ENCODE results near the gene SLC18A3. TPM values are rescaled to one million over a fixed set of nuclear protein-coding genes. Genes with fewer than 3 reads are reported as not detected.

The SLC18A3 gene
- total RNA-seq, 1 experiment from 2014 or later = not detected

DNA sequence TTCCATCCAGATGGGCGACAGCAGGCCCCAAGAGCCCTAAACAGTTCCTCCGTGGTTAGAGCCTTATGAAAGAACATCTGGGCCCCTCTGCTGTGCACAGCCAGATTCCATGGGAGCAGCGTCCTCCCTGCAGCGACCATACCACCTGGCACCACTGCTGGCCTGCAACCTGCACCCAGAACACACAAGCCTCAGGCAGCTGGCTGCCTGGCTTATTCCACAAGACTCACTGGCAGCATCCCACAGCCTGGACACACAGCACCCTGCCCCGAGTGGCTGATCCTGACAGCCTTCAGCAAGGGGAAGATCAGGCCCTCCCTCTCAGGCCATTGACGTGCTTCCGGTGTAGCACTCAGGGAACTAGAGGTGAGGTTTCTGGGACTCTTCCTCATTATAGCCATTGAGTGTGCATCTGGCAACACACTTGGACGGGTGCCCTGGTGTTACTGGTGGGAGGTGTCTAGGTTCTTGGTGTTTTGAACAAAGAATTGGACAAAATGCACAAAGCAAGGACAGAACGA lies 37.5 kb upstream of the SLC18A3 start:
- CTCF ChIA-PET = no interaction called here
- BruUV-seq (replicated peaks) = no TSS peak
- TF ChIP-seq, protein P1, sequence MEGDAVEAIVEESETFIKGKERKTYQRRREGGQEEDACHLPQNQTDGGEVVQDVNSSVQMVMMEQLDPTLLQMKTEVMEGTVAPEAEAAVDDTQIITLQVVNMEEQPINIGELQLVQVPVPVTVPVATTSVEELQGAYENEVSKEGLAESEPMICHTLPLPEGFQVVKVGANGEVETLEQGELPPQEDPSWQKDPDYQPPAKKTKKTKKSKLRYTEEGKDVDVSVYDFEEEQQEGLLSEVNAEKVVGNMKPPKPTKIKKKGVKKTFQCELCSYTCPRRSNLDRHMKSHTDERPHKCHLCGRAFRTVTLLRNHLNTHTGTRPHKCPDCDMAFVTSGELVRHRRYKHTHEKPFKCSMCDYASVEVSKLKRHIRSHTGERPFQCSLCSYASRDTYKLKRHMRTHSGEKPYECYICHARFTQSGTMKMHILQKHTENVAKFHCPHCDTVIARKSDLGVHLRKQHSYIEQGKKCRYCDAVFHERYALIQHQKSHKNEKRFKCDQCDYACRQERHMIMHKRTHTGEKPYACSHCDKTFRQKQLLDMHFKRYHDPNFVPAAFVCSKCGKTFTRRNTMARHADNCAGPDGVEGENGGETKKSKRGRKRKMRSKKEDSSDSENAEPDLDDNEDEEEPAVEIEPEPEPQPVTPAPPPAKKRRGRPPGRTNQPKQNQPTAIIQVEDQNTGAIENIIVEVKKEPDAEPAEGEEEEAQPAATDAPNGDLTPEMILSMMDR (IDR thresholded peaks at IDR 0.05; ENCODE audit: unreplicated experiment) = no peak
- no peak for DNase-seq
- intact Hi-C loops (cut with micrococcal nuclease; ENCODE audit: unreplicated experiment) = no loop called here
- Mint-ChIP-seq H3K27ac (ENCODE audit: unreplicated experiment) (no peak overlapping the region), H3K4me3 (ENCODE audit: low read depth, unreplicated experiment) (no peak overlapping the region), H3K4me1 (ENCODE audit: low read depth, unreplicated experiment) (peaks cover 11% of the 10 kb centered on the region), H3K27me3 (ENCODE audit: unreplicated experiment) (no peaks in the 10 kb centered on the region), H3K36me3 (ENCODE audit: insufficient read depth, unreplicated experiment) (no peaks in the 10 kb centered on the region), H3K9me3 (ENCODE audit: low read depth, unreplicated experiment) (no peaks in the 10 kb centered on the region)

DNA sequence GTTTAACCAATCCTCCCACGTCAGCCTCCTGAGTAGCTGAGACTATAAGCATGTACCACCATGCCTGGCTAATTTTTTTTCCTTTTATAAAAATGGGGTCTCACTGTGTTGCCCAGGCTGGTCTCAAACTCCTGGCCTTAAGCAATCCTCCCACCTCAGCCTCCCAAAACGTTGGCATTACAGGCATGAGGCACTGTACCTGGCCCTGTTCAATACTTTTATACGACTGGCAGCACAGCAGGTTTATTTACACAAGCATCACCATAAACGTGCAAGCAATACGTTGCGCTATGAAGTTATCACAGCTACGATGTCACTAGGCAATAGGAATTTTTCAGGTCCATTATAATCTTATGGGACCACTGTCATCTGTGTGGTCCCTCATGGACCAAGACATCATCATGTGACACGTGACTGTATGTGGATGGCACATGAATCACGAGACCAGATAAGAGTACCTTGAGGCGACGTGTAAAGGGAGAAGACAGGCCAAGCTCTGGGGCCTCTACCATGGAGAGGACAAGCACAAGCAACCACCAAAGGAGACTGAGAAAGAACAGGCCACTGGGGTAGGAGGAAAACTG lies 34.5 kb upstream of the SLC18A3 start:
- TF ChIP-seq, protein P1 (IDR thresholded peaks at IDR 0.05; ENCODE audit: unreplicated experiment) = no peak
- intact Hi-C loops (cut with micrococcal nuclease; ENCODE audit: unreplicated experiment) = no loop called here
- no peak for DNase-seq
- H3K4me3 Mint-ChIP-seq (ENCODE audit: low read depth, unreplicated experiment) = no peak overlapping the region
- BruUV-seq (replicated peaks) = no TSS peak
- no peak overlapping the region for H3K27ac Mint-ChIP-seq (ENCODE audit: unreplicated experiment)
- H3K27me3 Mint-ChIP-seq (ENCODE audit: unreplicated experiment) = no peaks in the 10 kb centered on the region
- no peaks in the 10 kb centered on the region for H3K4me1 Mint-ChIP-seq (ENCODE audit: low read depth, unreplicated experiment)
- no peaks in the 10 kb centered on the region for H3K9me3 Mint-ChIP-seq (ENCODE audit: low read depth, unreplicated experiment)
- CTCF ChIA-PET = no interaction called here
- no peaks in the 10 kb centered on the region for H3K36me3 Mint-ChIP-seq (ENCODE audit: insufficient read depth, unreplicated experiment)

DNA sequence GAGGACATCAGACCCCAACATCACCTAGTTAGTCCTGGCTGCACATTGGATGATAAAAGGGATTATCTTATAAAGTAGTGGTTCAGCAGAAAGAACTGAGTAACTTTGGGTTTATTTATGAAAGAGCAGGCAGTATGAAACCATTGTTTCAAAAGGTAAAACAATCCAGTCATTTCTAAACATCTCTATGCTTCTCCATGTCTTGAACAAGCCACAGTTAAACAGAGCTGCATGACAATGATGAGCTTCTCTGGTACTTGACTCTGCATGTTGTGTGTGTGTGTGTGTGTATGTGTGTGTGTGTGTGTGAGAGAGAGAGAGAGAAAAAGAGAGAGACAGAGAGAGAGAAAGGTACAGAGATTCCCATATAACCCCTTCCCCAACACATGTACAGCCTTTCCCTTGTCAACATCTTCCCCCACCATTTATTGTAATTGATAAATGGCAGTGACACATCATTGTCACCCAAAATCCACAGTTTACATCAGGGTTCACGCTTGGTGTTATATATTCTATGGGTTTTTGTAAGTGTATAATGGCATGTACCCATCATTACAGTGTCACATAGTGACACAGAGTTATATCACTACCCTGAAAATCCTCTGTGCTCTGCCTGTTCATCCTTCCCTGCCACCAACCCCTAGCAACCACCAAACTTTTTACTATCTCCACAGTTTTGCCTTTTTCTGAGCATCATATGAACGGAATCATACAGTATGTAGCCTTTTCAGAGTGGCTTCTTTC lies 32.8 kb upstream of the SLC18A3 start:
- H3K27ac Mint-ChIP-seq (ENCODE audit: unreplicated experiment) = no peak overlapping the region
- H3K4me3 Mint-ChIP-seq (ENCODE audit: low read depth, unreplicated experiment) = no peak overlapping the region
- intact Hi-C loops (cut with micrococcal nuclease; ENCODE audit: unreplicated experiment) = no loop called here
- no peak for DNase-seq
- TF ChIP-seq, protein P1 (IDR thresholded peaks at IDR 0.05; ENCODE audit: unreplicated experiment) = no peak
- no peaks in the 10 kb centered on the region for H3K4me1 Mint-ChIP-seq (ENCODE audit: low read depth, unreplicated experiment)
- no peaks in the 10 kb centered on the region for H3K9me3 Mint-ChIP-seq (ENCODE audit: low read depth, unreplicated experiment)
- no TSS peak for BruUV-seq (replicated peaks)
- H3K36me3 Mint-ChIP-seq (ENCODE audit: insufficient read depth, unreplicated experiment) = no peaks in the 10 kb centered on the region
- CTCF ChIA-PET = no interaction called here
- H3K27me3 Mint-ChIP-seq (ENCODE audit: unreplicated experiment) = no peaks in the 10 kb centered on the region

DNA sequence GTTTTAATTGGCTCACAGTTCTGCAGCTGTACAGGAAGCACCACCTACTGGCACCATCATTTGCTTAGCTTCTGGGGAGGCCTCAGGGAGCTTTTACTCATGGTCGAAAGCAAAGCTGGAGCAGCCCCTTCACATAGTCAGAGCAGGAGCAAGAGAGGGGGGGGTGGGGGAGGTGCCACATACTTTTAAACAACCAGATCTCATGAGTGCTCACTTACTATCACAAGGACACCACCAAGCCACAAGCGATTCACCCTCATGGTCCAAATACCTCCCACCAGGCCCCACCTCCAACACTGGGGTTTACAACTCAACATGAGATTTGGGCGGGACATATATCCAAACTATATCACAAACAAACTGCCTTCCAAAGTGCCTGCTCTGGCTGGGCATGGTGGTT lies 31.7 kb upstream of the SLC18A3 start:
- TF ChIP-seq, protein P1 (IDR thresholded peaks at IDR 0.05; ENCODE audit: unreplicated experiment) = no peak
- H3K27ac Mint-ChIP-seq (ENCODE audit: unreplicated experiment) = no peak overlapping the region
- CTCF ChIA-PET = no interaction called here
- no peaks in the 10 kb centered on the region for H3K36me3 Mint-ChIP-seq (ENCODE audit: insufficient read depth, unreplicated experiment)
- no peak overlapping the region for H3K4me3 Mint-ChIP-seq (ENCODE audit: low read depth, unreplicated experiment)
- DNase-seq = no peak
- no TSS peak for BruUV-seq (replicated peaks)
- peaks cover 10% of the 10 kb centered on the region for H3K27me3 Mint-ChIP-seq (ENCODE audit: unreplicated experiment)
- H3K4me1 Mint-ChIP-seq (ENCODE audit: low read depth, unreplicated experiment) = no peaks in the 10 kb centered on the region
- H3K9me3 Mint-ChIP-seq (ENCODE audit: low read depth, unreplicated experiment) = no peaks in the 10 kb centered on the region
- intact Hi-C loops (cut with micrococcal nuclease; ENCODE audit: unreplicated experiment) = no loop called here

All from Calu3 (cell line).